Measurements from ENCODE around the gene LPIN2.

LPIN2 gene

GRCh38 chr18:2974731-2975130 is 38.2 kb downstream of the LPIN2 start:
- TF ChIP-seq CTCF (IDR thresholded peaks at IDR 0.05; ENCODE audit: low read depth, low read length, poor library complexity, severe bottlenecking) = no peak
- no peak for TF ChIP-seq EZH2phosphoT487 (IDR thresholded peaks at IDR 0.05; ENCODE audit: borderline replicate concordance, low read length)
- H3K27ac ChIP-seq (ENCODE audit: low read depth, low read length) = no peak overlapping the region
- H3K4me3 ChIP-seq (ENCODE audit: low read length) = no peak overlapping the region
- H3K9me3 ChIP-seq (ENCODE audit: control insufficient read depth, insufficient read depth, low read length) = no peaks in the 10 kb centered on the region
- no peaks in the 10 kb centered on the region for H3K36me3 ChIP-seq (ENCODE audit: control insufficient read depth, low read length)
- no peaks in the 10 kb centered on the region for H3K27me3 ChIP-seq (ENCODE audit: control insufficient read depth, low read length)
- peaks cover 58% of the 10 kb centered on the region for H3K79me2 ChIP-seq (ENCODE audit: control insufficient read depth, low read length)
- 0 out of 2 replicates have a peak, but pooled peaks cover 4% of the 10 kb centered on the region for H4K20me1 ChIP-seq (ENCODE audit: control insufficient read depth, insufficient read depth, low read depth, low read length)
- H3K4me1 ChIP-seq (ENCODE audit: control insufficient read depth, low read length) = peaks cover 47% of the 10 kb centered on the region
- peaks cover 10% of the 10 kb centered on the region; the same call in 1 of the 2 replicates for H3F3A ChIP-seq (ENCODE audit: control insufficient read depth, insufficient read depth)
- no peaks in the 10 kb centered on the region for H3K9me2 ChIP-seq (replicated peaks; ENCODE audit: control insufficient read depth, low read length)
- H3K4me2 ChIP-seq (ENCODE audit: low read length) = no peak overlapping the region

- peaks cover 57% of the 10 kb centered on the region for H3K4me1 ChIP-seq (ENCODE audit: control insufficient read depth, low read length)
- peaks cover 7% of the 10 kb centered on the region; the same call in 1 of the 2 replicates for H3F3A ChIP-seq (ENCODE audit: control insufficient read depth, insufficient read depth)
- no peaks in the 10 kb centered on the region for H3K36me3 ChIP-seq (ENCODE audit: control insufficient read depth, low read length)
- peak overlapping the region; percentile 72 for H3K4me2 ChIP-seq (ENCODE audit: low read length)
- peaks cover 54% of the 10 kb centered on the region for H3K79me2 ChIP-seq (ENCODE audit: control insufficient read depth, low read length)
- H3K27ac ChIP-seq (ENCODE audit: low read depth, low read length) = no peak overlapping the region
- peak overlapping the region; percentile 50 for H3K4me3 ChIP-seq (ENCODE audit: low read length)
- no peaks in the 10 kb centered on the region for H3K27me3 ChIP-seq (ENCODE audit: control insufficient read depth, low read length)
- no peaks in the 10 kb centered on the region for H3K9me3 ChIP-seq (ENCODE audit: control insufficient read depth, insufficient read depth, low read length)
- TF ChIP-seq CTCF (IDR thresholded peaks at IDR 0.05; ENCODE audit: low read depth, low read length, poor library complexity, severe bottlenecking) (no peak), EZH2phosphoT487 (IDR thresholded peaks at IDR 0.05; ENCODE audit: borderline replicate concordance, low read length) (no peak)
- no peaks in the 10 kb centered on the region for H3K9me2 ChIP-seq (replicated peaks; ENCODE audit: control insufficient read depth, low read length)
- 0 out of 2 replicates have a peak, but pooled peaks cover 4% of the 10 kb centered on the region for H4K20me1 ChIP-seq (ENCODE audit: control insufficient read depth, insufficient read depth, low read depth, low read length)
Observed at GRCh38 chr18:2971741-2972552, 41.0 kb downstream of the LPIN2 start.

- Histone ChIP-seq H3K9me2 (replicated peaks; ENCODE audit: control insufficient read depth, low read length) (no peaks in the 10 kb centered on the region), H3K27me3 (ENCODE audit: control insufficient read depth, low read length) (no peaks in the 10 kb centered on the region), H3K79me2 (ENCODE audit: control insufficient read depth, low read length) (peaks cover 55% of the 10 kb centered on the region), H3K4me3 (ENCODE audit: low read length) (peak overlapping the region; percentile 50), H3K4me2 (ENCODE audit: low read length) (peak overlapping the region; percentile 72), H3K27ac (ENCODE audit: low read depth, low read length) (no peak overlapping the region), H3F3A (ENCODE audit: control insufficient read depth, insufficient read depth) (peaks cover 7% of the 10 kb centered on the region; the same call in 1 of the 2 replicates), H4K20me1 (ENCODE audit: control insufficient read depth, insufficient read depth, low read depth, low read length) (0 out of 2 replicates have a peak, but pooled peaks cover 4% of the 10 kb centered on the region), H3K4me1 (ENCODE audit: control insufficient read depth, low read length) (peaks cover 61% of the 10 kb centered on the region), H3K9me3 (ENCODE audit: control insufficient read depth, insufficient read depth, low read length) (no peaks in the 10 kb centered on the region), H3K36me3 (ENCODE audit: control insufficient read depth, low read length) (no peaks in the 10 kb centered on the region)
- TF ChIP-seq CTCF (IDR thresholded peaks at IDR 0.05; ENCODE audit: low read depth, low read length, poor library complexity, severe bottlenecking) = no peak
- TF ChIP-seq EZH2phosphoT487 (IDR thresholded peaks at IDR 0.05; ENCODE audit: borderline replicate concordance, low read length) = no peak
Observed at GRCh38 chr18:2970772-2971659, 41.9 kb downstream of the LPIN2 start.

Measured in DOHH2 (cell line).